ENCODE measurements around the gene RAB30. TPM values are rescaled to one million over a fixed set of nuclear protein-coding genes. Genes with fewer than 3 reads are reported as not detected.

Gene RAB30
- polyA plus RNA-seq, 1 donor from 2014 or later: 36.4 TPM

- Histone ChIP-seq H2AFZ (ENCODE audit: low read depth, low read length) (no peak overlapping the region), H3K9me2 (ENCODE audit: insufficient read depth, low read length) (no peaks in the 10 kb centered on the region), H3K4me2 (ENCODE audit: low read length) (no peak overlapping the region), H3F3A (ENCODE audit: insufficient read depth, low read length, poor library complexity, severe bottlenecking) (no peaks in the 10 kb centered on the region), H3K9me3 (ENCODE audit: low read length) (no peaks in the 10 kb centered on the region), H3K27me3 (ENCODE audit: insufficient read depth, low read depth, low read length) (no peaks in the 10 kb centered on the region), H3K36me3 (ENCODE audit: insufficient read depth, low read length) (peaks cover 4% of the 10 kb centered on the region), H3K9ac (ENCODE audit: low read length) (no peak overlapping the region), H3K4me3 (ENCODE audit: low read length) (no peak overlapping the region), H3K79me2 (replicated peaks; ENCODE audit: insufficient read depth, low read length) (no peaks in the 10 kb centered on the region), H4K20me1 (ENCODE audit: insufficient read depth) (no peaks in the 10 kb centered on the region), H3K27ac (ENCODE audit: low read length) (no peak overlapping the region)
- TF ChIP-seq EP300 (conservative IDR thresholded peaks at IDR 0.05; ENCODE audit: poor library complexity, severe bottlenecking) (no peak), CTCF (IDR thresholded peaks at IDR 0.05; ENCODE audit: poor library complexity, severe bottlenecking) (no peak), POLR2AphosphoS5 (IDR thresholded peaks at IDR 0.05) (no peak), TAF1 (IDR thresholded peaks at IDR 0.05; ENCODE audit: low read depth) (no peak), MXI1 (conservative IDR thresholded peaks at IDR 0.05; ENCODE audit: poor library complexity, severe bottlenecking) (no peak), REST (IDR thresholded peaks at IDR 0.05; ENCODE audit: borderline replicate concordance) (no peak), RAD21 (conservative IDR thresholded peaks at IDR 0.05) (no peak), SMC3 (conservative IDR thresholded peaks at IDR 0.05; ENCODE audit: poor library complexity) (no peak), EZH2 (IDR thresholded peaks at IDR 0.05; ENCODE audit: borderline replicate concordance, insufficient read depth, low read length, poor library complexity, severe bottlenecking) (no peak)
Observed at GRCh38 chr11:82978422-82979099, 93.1 kb downstream of the RAB30 start.

- Histone ChIP-seq H3K79me2 (replicated peaks; ENCODE audit: insufficient read depth, low read length) (no peaks in the 10 kb centered on the region), H3K27ac (ENCODE audit: low read length) (no peak overlapping the region), H3K36me3 (ENCODE audit: insufficient read depth, low read length) (peaks cover 3% of the 10 kb centered on the region), H4K20me1 (ENCODE audit: insufficient read depth) (no peaks in the 10 kb centered on the region), H3F3A (ENCODE audit: insufficient read depth, low read length, poor library complexity, severe bottlenecking) (no peaks in the 10 kb centered on the region), H3K9me2 (ENCODE audit: insufficient read depth, low read length) (no peaks in the 10 kb centered on the region), H3K4me3 (ENCODE audit: low read length) (no peak overlapping the region), H3K9ac (ENCODE audit: low read length) (no peak overlapping the region), H3K27me3 (ENCODE audit: insufficient read depth, low read depth, low read length) (no peaks in the 10 kb centered on the region), H3K9me3 (ENCODE audit: low read length) (no peaks in the 10 kb centered on the region), H2AFZ (ENCODE audit: low read depth, low read length) (no peak overlapping the region), H3K4me2 (ENCODE audit: low read length) (no peak overlapping the region)
- TF ChIP-seq SMC3 (conservative IDR thresholded peaks at IDR 0.05; ENCODE audit: poor library complexity) (no peak), TAF1 (IDR thresholded peaks at IDR 0.05; ENCODE audit: low read depth) (no peak), EP300 (conservative IDR thresholded peaks at IDR 0.05; ENCODE audit: poor library complexity, severe bottlenecking) (no peak), REST (IDR thresholded peaks at IDR 0.05; ENCODE audit: borderline replicate concordance) (no peak), MXI1 (conservative IDR thresholded peaks at IDR 0.05; ENCODE audit: poor library complexity, severe bottlenecking) (no peak), RAD21 (conservative IDR thresholded peaks at IDR 0.05) (no peak), EZH2 (IDR thresholded peaks at IDR 0.05; ENCODE audit: borderline replicate concordance, insufficient read depth, low read length, poor library complexity, severe bottlenecking) (no peak), CTCF (IDR thresholded peaks at IDR 0.05; ENCODE audit: poor library complexity, severe bottlenecking) (no peak), POLR2AphosphoS5 (IDR thresholded peaks at IDR 0.05) (no peak)
Observed at GRCh38 chr11:82976786-82977185, 94.9 kb downstream of the RAB30 start.
